H54 (cell line): ENCODE measurements around the gene CERS5.
A peak's percentile ranks its signal among the peaks of the same experiment; 100 is the strongest.
"Not testable (repeated sequence)": the region's sequence is repeated elsewhere in the genome, so short reads cannot be mapped to it uniquely, and the experiment has no call there.

Source experiments
- DNase-seq: peaks from one replicate; pipeline ENCODE4 v3.0.0; 2011; ENCODE audit warnings: low spot score, mixed read lengths; ENCODE audit not compliant: insufficient read length
- FAIRE-seq: peaks from 3 replicates; lab custom pipeline; 2011; peaks lifted over from hg19 to GRCh38; lab: Jason Lieb, UNC
- POLR2A ChIP-seq: IDR thresholded peaks from 2 replicates; pipeline ENCODE4 v1.6.1; 2011; ENCODE audit warnings: low read depth, mild to moderate bottlenecking, low read length

Gene CERS5

DNA sequence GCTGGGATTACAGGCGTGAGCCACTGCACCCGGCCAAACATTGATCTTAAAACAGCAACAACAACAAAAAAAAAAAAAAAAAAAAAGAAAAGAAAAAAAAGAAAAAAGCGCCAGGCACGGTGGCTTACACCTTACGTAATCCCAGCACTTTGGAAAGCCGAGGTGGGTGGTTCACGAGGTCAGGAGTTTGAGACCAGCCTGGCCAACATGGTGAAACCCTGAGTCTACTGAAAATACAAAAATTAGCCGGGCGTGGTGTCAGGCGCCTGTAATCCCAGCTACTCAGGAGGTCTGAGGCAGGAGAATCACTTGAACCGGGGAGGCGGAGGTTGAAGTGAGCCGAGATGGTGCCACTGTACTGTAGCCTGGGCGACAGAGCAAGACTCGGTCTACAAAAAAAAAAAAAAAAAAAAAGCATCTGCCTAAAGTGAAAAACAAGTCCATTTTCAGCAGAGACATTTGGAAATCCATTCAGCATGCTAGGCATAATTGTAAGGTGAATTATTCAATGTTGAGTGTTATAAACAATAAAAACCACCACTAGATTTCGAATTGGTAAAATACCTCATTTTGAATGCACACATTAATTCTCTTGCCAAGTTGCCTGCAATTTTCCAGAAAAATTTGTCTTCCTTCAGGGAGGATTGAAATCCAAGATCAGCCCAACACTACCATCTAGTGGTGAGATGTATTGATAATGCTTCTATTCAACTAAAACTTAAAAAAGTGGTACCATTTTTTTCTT, 8.0 kb upstream of the CERS5 start:
- FAIRE-seq (peak; percentile 65), DNase-seq (no peak)
- TF ChIP-seq POLR2A = no peak

GRCh38 chr12:50166799-50167048, 445 bp downstream of the CERS5 start:
- FAIRE-seq (no peak), DNase-seq (no peak)
- TF ChIP-seq POLR2A = no peak

GRCh38 chr12:50164963-50165362, 2.2 kb downstream of the CERS5 start:
- no peak for TF ChIP-seq POLR2A
- no peak for DNase-seq
- no peak for FAIRE-seq

DNA sequence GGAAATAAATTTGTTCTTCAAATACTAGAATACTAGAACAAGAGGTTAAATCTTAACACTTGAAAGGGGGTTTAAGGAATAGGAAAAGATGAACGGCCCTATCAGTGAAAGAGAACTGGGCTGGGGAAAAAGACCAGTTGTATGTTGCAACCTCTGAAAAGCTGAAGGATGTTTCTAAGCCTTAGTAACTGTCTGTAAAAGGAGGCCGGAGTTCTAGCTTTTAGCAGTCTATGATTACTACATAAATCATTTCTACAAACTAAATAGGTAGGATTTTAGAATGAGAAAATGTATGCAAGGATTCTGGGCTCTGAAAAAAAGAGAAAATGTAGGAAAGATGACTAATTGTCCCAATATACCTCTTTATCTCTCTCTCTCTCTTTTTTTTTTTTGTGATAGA, 4.9 kb downstream of the CERS5 start:
- DNase-seq = no peak
- FAIRE-seq = no peak
- no peak for TF ChIP-seq POLR2A

GRCh38 chr12:50160643-50161042, 6.5 kb downstream of the CERS5 start:
- no peak for FAIRE-seq
- no peak for DNase-seq
- no peak for TF ChIP-seq POLR2A

DNA sequence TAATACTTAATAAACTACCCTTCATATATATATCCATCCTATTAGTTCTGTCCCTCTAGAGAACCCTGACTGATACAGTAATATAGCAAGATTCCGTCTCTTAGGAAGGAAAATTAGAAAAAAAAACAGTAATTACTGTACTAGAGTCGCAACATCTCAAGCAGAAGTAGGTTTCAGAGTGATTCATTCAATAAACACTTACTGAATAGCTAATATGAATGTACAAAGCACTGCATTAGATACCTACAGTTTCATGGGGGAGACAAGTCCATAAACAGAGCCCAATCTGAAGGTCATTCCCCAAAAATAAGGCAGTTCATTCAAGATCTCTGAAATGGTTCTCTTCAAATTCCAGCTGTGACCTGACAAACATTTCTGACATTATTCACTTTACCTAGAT, 9.9 kb downstream of the CERS5 start:
- FAIRE-seq (no peak), DNase-seq (no peak)
- TF ChIP-seq POLR2A = no peak

GRCh38 chr12:50156641-50157040, 10.5 kb downstream of the CERS5 start:
- FAIRE-seq (no peak), DNase-seq (no peak)
- TF ChIP-seq POLR2A = no peak

DNA sequence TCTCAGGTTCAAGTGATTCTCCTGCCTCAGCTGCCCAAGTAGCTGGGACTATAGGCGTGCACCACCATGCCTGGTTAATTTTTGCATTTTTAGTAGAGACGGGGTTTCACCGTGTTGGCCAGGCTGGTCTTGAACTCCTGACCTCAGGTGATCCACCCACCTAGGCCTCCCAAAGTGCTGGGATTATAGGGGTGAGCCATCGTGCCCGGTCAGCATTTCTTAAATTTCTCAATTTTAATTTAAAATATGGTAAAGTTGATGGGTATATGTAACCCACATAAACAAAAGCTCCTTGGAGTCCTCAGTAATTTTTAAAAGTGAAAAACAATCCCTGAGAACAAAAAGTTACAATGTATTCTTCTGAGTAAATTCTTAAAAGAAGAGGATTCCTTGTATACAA, 12.2 kb downstream of the CERS5 start:
- FAIRE-seq, DNase-seq: not testable (repeated sequence)

DNA sequence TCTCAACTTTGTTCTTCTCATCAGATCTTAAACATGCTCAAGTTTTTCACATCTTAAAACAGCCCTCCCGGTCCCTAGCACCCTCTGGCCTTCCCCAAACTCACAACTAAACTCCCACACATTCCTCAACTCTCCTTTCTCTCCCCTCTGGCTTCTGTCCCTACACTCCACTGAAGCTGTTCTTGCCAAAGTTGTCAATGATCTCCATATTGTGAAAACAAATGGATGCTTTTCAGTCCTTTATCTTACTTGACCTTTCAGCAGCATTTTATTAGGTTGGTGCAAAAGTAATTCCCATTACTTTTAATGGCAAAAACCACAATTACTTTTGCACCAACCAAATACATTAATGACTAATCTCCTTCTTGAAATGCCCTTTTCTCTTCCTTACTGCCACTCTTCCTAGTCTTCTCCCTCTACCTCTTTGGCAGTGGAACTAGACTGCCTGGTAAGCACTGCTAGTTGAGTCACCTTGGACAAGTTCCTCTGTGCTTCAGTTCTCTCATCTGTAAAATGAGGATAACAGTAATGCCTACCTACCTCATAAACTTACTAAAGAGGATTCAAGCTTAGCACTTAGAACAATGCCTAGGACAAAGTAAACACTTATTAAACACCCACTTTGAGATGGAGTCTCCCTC, 16.0 kb downstream of the CERS5 start:
- FAIRE-seq (no peak), DNase-seq (no peak)
- no peak for TF ChIP-seq POLR2A

GRCh38 chr12:50149311-50149710, 17.9 kb downstream of the CERS5 start:
- TF ChIP-seq POLR2A = no peak
- no peak for FAIRE-seq
- DNase-seq = no peak

GRCh38 chr12:50148011-50148410, 19.2 kb downstream of the CERS5 start:
- FAIRE-seq = not testable (repeated sequence)

DNA sequence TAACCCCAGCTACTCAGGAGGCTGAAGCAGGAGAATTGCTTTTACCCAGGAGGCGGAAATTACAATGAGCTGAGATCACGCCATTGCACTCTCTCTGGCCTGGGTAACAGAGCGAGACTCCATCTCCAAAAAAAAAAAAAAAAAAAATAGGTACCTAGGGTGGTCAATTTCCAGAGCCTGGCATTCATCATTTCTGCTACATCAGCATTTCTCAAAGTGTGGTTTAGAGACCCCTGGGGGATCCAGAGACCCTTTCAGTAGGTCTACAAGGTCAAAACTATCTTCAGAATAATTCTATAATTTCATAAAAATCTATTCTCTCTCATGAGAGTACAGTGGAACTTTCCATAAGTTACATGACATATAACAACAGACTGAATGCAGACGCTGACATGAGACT, 19.9 kb downstream of the CERS5 start:
- TF ChIP-seq POLR2A = no peak
- no peak for DNase-seq
- FAIRE-seq = no peak

More at GRCh38 chr12:50148011-50148410, 19.2 kb downstream of the CERS5 start:
- DNase-seq = not testable (repeated sequence)

GRCh38 chr12:50145439-50145838, 21.7 kb downstream of the CERS5 start:
- no peak for FAIRE-seq

DNA sequence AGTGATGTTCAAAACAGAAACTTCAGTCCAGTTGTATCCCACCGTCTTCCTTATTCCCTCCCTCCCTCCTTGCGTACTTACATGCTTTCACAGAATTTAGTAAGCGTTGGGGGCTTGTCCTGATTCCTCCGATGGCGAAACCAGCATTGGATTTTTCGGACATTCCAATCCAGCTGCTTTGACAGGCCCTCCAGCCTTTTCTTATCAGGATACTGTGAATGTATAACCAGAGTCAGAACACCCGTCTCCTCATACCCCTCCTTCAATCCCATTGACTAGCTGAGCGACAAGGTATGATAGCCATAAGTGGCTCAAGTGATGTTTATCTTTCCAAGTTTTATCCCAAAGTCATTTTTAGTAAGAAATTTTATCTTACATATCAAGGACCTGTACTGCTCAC, 24.2 kb downstream of the CERS5 start:
- FAIRE-seq (no peak), DNase-seq (no peak)
- TF ChIP-seq POLR2A = no peak

More at GRCh38 chr12:50145439-50145838, 21.7 kb downstream of the CERS5 start:
- no peak for TF ChIP-seq POLR2A
- DNase-seq = no peak

GRCh38 chr12:50132505-50133135, 34.5 kb downstream of the CERS5 start:
- no peak for TF ChIP-seq POLR2A
- FAIRE-seq (no peak), DNase-seq (no peak)

- FAIRE-seq (no peak), DNase-seq (no peak)
- no peak for TF ChIP-seq POLR2A
Measured at GRCh38 chr12:50129290-50129689, 37.9 kb downstream of the CERS5 start.
